Measurements from ENCODE around the gene LPCAT1.
"Not testable (repeated sequence)": the region's sequence is repeated elsewhere in the genome, so short reads cannot be mapped to it uniquely, and the experiment has no call there.

LPCAT1 gene

DNA sequence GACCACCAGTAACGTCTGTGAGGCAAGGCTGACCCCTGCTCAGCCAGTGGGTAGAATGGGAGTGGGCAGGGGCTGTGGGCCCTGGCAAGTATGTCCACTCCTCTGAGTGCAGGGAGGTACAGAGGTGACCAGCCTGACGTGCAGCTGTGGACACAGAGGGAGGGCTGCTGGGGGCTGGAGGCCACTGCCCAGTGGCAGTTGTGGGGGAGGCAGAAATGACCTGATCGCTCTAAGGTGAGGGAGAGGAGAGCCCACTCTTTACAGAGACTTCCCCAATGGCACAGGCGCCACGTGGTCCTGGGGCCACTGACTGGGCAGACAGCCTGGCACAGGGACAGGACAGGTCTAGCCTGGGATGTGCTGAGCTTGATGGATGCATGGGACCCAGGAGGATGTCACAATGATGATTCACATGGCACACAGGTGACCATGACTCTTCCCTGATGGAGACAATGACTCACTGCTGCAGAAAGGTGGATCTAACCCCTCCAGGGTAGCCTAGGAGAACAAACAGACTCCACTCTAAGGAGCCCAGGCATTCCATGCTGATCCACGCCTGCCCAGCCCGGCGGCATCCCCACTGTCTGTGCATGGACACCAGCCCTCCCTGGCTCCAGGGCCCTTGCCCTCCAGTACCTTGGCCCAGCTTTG lies 7.7 kb downstream of the LPCAT1 start:
- in situ Hi-C loops (cut with MboI; ENCODE audit: low sequenced_read_pairs, unreplicated experiment): no loop called here
- no peak for DNase-seq (ENCODE audit: low spot score)
- TF ChIP-seq, protein P1, sequence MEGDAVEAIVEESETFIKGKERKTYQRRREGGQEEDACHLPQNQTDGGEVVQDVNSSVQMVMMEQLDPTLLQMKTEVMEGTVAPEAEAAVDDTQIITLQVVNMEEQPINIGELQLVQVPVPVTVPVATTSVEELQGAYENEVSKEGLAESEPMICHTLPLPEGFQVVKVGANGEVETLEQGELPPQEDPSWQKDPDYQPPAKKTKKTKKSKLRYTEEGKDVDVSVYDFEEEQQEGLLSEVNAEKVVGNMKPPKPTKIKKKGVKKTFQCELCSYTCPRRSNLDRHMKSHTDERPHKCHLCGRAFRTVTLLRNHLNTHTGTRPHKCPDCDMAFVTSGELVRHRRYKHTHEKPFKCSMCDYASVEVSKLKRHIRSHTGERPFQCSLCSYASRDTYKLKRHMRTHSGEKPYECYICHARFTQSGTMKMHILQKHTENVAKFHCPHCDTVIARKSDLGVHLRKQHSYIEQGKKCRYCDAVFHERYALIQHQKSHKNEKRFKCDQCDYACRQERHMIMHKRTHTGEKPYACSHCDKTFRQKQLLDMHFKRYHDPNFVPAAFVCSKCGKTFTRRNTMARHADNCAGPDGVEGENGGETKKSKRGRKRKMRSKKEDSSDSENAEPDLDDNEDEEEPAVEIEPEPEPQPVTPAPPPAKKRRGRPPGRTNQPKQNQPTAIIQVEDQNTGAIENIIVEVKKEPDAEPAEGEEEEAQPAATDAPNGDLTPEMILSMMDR (IDR thresholded peaks at IDR 0.05; ENCODE audit: borderline replicate concordance, control extremely low read depth, extremely low read depth, insufficient read depth, missing control alignments): no peak

DNA sequence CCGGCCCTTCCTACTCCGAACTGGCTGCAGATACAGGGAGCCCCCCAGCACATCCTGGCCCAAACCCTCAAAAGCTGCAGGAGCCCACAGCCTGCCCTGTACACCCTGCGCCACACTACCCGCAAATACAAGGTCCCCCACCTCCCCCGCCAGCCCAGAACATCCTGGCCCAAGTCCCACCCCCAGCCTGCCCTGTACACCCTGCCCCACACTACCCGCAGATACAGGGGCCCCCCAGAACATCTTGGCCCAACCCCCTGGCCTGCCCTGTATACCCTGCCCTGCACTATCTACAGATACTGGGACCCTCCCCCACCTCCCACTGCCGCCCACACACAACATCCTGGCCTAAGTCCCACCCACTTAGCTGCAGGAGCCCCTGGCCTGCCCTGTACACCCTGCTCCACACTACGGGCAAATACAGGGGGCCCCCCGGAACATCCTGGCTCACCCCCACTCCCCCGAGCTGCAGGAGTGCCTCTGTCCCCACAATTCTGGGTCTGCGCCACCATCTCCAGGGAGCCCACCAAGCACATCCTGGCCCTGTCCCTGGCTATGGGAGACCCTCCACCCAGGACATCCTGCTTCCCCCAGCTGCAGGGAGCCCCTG lies 8.3 kb downstream of the LPCAT1 start:
- in situ Hi-C loops (cut with MboI; ENCODE audit: low sequenced_read_pairs, unreplicated experiment): no loop called here
- TF ChIP-seq, protein P1 (IDR thresholded peaks at IDR 0.05; ENCODE audit: borderline replicate concordance, control extremely low read depth, extremely low read depth, insufficient read depth, missing control alignments): no peak
- no peak for DNase-seq (ENCODE audit: low spot score)

DNA sequence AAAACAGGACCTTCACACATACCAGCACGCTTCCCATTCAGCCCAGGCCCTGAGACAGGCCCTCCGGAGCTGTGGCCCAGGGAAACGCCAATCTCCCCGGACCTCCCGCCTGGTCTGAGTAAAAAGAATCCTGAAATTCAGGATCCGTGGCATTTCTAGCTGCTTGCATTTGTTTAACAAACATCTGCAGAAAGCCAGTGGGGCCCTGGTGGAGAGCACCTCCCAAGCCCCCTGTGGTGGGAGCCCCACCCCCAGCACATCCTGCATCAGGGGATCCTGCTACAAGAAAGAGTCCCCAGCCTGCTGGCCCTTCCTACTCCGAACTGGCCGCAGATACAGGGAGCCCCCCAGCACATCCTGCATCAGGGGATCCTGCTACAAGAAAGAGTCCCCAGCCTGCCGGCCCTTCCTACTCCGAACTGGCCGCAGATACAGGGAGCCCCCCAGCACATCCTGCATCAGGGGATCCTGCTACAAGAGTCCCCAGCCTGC lies 8.9 kb downstream of the LPCAT1 start:
- DNase-seq (ENCODE audit: low spot score); in situ Hi-C loops (cut with MboI; ENCODE audit: low sequenced_read_pairs, unreplicated experiment): not testable (repeated sequence)

DNA sequence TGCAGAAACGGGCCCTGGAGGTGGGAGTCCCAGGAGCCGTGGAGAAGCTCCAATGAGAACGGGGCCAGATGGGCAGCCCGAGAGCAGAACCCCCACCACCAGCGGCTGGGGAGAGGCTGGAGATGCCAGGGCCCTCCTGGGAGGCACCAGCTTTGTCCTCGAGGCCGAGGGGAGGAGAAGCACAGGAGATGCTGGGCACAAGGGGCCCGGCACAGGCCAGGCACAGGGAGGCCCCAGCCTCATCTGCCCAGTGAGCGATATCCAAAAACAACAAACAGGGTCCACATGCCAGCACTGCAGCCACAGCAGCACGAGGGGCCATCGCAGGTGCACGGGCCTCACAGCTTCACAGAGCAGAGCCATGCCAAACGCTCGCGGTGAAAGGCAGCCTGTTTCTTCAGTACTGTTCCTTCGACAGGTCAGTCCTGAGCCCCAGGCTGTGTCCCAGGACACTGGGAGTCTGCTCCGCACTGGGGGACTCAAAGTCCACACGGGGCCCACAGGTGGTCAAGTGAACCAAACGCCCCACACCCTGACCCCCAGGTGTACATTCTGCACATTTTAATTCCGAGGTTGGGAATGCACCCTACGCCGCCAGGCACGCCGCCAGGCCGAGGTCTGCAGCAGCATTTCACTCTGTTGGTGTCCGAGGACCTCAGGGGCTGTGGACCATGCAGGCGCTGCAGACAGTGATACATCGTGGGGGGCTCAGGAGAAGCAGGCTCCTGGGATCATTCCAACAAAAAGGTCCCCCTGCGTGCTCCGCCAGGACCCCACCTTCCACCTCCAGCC lies 9.5 kb downstream of the LPCAT1 start:
- DNase-seq (ENCODE audit: low spot score): no peak

DNA sequence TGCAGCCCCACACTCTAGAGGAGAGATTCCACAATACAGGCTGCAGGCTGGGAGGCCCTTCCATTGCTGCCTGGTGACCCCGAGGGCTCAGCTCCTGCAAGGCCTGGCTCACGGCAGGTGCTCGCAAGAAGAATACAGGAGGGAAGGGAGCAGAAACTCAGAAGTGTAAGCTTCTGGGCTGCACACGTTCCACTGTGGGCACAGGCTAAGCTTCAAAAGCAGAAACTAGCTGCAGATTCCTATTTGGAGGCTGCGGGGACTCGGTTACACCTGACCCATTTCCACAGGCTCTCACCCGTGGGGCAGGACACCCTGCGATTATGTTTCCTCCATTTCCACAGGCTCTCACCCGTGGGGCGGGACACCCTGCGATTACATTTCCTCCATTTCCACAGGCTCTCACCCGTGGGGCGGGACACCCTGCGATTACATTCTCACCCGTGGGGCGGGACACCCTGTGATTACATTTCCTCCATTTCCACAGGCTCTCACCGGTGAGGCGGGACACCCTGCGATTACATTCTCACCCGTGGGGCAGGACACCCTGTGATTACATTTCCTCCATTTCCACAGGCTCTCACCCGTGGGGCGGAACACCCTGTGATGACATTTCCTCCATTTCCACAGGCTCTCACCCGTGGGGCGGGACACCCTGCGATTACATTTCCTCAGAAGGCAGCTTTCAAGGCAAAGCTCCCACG lies 10.3 kb downstream of the LPCAT1 start:
- in situ Hi-C loops (cut with MboI; ENCODE audit: low sequenced_read_pairs, unreplicated experiment): no loop called here
- no peak for DNase-seq (ENCODE audit: low spot score)
- TF ChIP-seq, protein P1 (IDR thresholded peaks at IDR 0.05; ENCODE audit: borderline replicate concordance, control extremely low read depth, extremely low read depth, insufficient read depth, missing control alignments): no peak

More for the DNA sequence above, 9.5 kb downstream of the LPCAT1 start:
- TF ChIP-seq, protein P1 (IDR thresholded peaks at IDR 0.05; ENCODE audit: borderline replicate concordance, control extremely low read depth, extremely low read depth, insufficient read depth, missing control alignments): no peak
- in situ Hi-C loops (cut with MboI; ENCODE audit: low sequenced_read_pairs, unreplicated experiment): no loop called here

DNA sequence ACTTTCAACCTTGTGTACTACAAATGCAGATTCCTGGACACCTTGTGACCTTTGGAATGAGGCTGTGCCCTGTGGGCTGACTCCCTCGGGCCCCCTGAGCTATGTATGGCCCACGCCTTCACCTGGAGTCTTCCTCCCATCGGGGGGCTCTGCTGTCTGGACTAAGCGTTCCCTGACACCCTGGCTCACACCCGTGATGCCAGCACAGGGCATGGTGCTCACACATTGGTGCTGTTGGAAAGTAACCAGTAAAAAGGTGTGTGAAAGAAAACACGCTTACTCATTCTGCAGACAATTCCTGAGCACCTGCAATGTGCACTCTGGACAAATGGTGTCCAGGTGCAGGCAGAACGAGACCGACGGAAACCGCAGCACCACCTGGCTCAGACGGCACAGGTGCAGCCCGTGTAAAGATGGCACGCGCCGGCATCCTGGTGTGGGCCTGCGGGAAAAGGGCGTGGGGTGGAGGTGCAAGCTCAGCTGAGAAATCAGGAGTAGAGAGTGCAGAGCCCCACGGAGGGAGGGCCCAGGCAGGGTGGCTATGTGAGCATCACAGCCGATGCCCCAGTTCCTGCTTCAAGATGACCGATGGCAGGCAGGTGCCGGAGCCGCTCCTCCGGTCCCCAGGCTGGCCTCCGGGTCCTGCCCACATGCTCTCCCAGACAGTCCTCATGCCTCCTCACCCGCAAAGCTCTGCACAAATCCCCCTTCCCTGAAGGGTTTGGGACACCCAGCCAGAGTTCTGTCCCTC lies 11.0 kb downstream of the LPCAT1 start:
- TF ChIP-seq, protein P1 (IDR thresholded peaks at IDR 0.05; ENCODE audit: borderline replicate concordance, control extremely low read depth, extremely low read depth, insufficient read depth, missing control alignments): no peak
- in situ Hi-C loops (cut with MboI; ENCODE audit: low sequenced_read_pairs, unreplicated experiment): no loop called here
- no peak for DNase-seq (ENCODE audit: low spot score)

Data from GM13976 (cell line).